Measurements from ENCODE around the gene PRAC2. TPM values are rescaled to one million over a fixed set of nuclear protein-coding genes. Genes with fewer than 3 reads are reported as not detected.

PRAC2 gene
- total and polyA plus RNA-seq, 2 of the 13 experiments (the other 11 are each of a cell fraction or from before 2014, with no cell fraction given) = not detected

- Histone ChIP-seq H3K36me3 (replicated peaks in 1 of 2; ENCODE audit: control insufficient read depth in 1 of 2, insufficient read depth in 2 of 2, low read length in 2 of 2) (no peaks in the 10 kb centered on the region), H3K4me3 (replicated peaks in 1 of 3; ENCODE audit: insufficient read depth in 1 of 3, low read depth in 2 of 3, low read length in 3 of 3) (no peak overlapping the region), H3K27me3 (ENCODE audit: control insufficient read depth in 1 of 2, insufficient read depth in 2 of 2, low read length in 2 of 2) (peaks cover 18 to 96% of the 10 kb centered on the region in 2 experiments; a peak in 4 of 5 replicates), H2AFZ (ENCODE audit: low read length) (no peak overlapping the region), H4K20me1 (ENCODE audit: insufficient read depth, low read length) (peaks cover 4% of the 10 kb centered on the region; the same call in 1 of the 2 replicates), H3K27ac (ENCODE audit: extremely low read length, insufficient read depth, low read length) (no peak overlapping the region), H3K4me1 (ENCODE audit: insufficient read depth, low read length) (peaks cover 8% of the 10 kb centered on the region), H3K4me2 (ENCODE audit: low read depth, low read length) (no peak overlapping the region), H3K9me3 (ENCODE audit: low read length) (no peaks in the 10 kb centered on the region), H3K9ac (ENCODE audit: insufficient read depth, low read depth, low read length) (no peak overlapping the region), H3K79me2 (ENCODE audit: insufficient read depth, low read length) (no peaks in the 10 kb centered on the region)
- intact Hi-C loops (cut with micrococcal nuclease; ENCODE audit: unreplicated experiment) = loop anchor here (1.0 kb wide), 1 partner anchor 12 kb away; no protein-coding TSS in a partner anchor
- ATAC-seq (no peak), DNase-seq (ENCODE audit: low spot score) (no peak), FAIRE-seq (no peak)
- TF ChIP-seq EED (CRISPR knock-in tag; IDR thresholded peaks at IDR 0.05) (no peak), NFAT5 (CRISPR knock-in tag; IDR thresholded peaks at IDR 0.05) (no peak)
- in situ Hi-C loops (cut with HindIII; ENCODE audit: extremely low pct_ligation_motif_present, low pct_unique_long_range_greater_than_20kb) = loop anchor here (5.0 kb wide), 2 partner anchors 58 to 148 kb away; no protein-coding TSS in a partner anchor
- BruUV-seq (replicated peaks) = no TSS peak
- CTCF ChIA-PET (ENCODE audit: low intra/inter-chr PET ratio, low total read pairs) = no interaction called here
- POLR2A ChIA-PET = no interaction called here
- 28% methylated on average over 19 of the region's 19 CpGs for WGBS (ENCODE audit: low lambda C conversion rate)
These were observed 6.6 kb downstream of the PRAC2 start for GRCh38 chr17:48729335-48730239.

All from HepG2 (cell line).